ENCODE measurements around the gene SLC4A1AP. TPM values are rescaled to one million over a fixed set of nuclear protein-coding genes. Genes with fewer than 3 reads are reported as not detected.

The SLC4A1AP gene
- total RNA-seq, 6 experiments from 2014 or later = 6.5 to 12.7 (median 8.5) TPM

- Histone ChIP-seq H3K4me3 (no peak overlapping the region), H3K36me3 (peaks cover 0 to 75% (median 33%) of the 10 kb centered on the region in 4 donors), H3K4me1 (peaks cover 0 to 2% (median 0%) of the 10 kb centered on the region in 4 donors), H3K27me3 (no peaks in the 10 kb centered on the region), H3K9me3 (no peaks in the 10 kb centered on the region), H3K27ac (no peak overlapping the region)
- TF ChIP-seq POLR2A (IDR thresholded peaks at IDR 0.05) = no peak
- TF ChIP-seq CTCF (IDR thresholded peaks at IDR 0.05) = no peak
- no peak for DNase-seq
- 100% methylated on average over 1 of the region's 2 CpGs for WGBS (ENCODE audit: insufficient coverage, low coverage, low lambda C conversion rate, missing lambda C conversion rate)
- intact Hi-C loops (cut with DNase I) = no loop called here
- ATAC-seq = no peak
Measured at GRCh38 chr2:27653397-27653796, 10.3 kb upstream of the SLC4A1AP start.

- no peaks in the 10 kb centered on the region for H3K27me3 ChIP-seq
- peaks cover 0 to 13% (median 5%) of the 10 kb centered on the region in 4 donors for H3K4me1 ChIP-seq
- peak; percentile 22 to 80 (median 66) for ATAC-seq
- no peaks in the 10 kb centered on the region for H3K9me3 ChIP-seq
- H3K36me3 ChIP-seq = peaks cover 5 to 77% (median 30%) of the 10 kb centered on the region in 4 donors
- WGBS (ENCODE audit: insufficient coverage, low coverage, low lambda C conversion rate, missing lambda C conversion rate) = 65% methylated on average over 6 of the region's 7 CpGs
- no peak overlapping the region for H3K4me3 ChIP-seq
- intact Hi-C loops (cut with DNase I) = no loop called here
- DNase-seq = no peak
- no peak for TF ChIP-seq CTCF (IDR thresholded peaks at IDR 0.05)
- TF ChIP-seq POLR2A (IDR thresholded peaks at IDR 0.05) = no peak
- no peak overlapping the region for H3K27ac ChIP-seq
Measured at GRCh38 chr2:27655155-27655951, 8.3 kb upstream of the SLC4A1AP start.

GRCh38 chr2:27661371-27661770, 2.3 kb upstream of the SLC4A1AP start:
- 75% methylated on average over 1 of the region's 1 CpG for WGBS (ENCODE audit: insufficient coverage, low coverage, low lambda C conversion rate, missing lambda C conversion rate)
- Histone ChIP-seq H3K4me3 (no peak overlapping the region), H3K36me3 (peaks cover 12 to 43% (median 14%) of the 10 kb centered on the region in 4 donors), H3K4me1 (peaks cover 0 to 31% (median 7%) of the 10 kb centered on the region in 4 donors), H3K27me3 (no peaks in the 10 kb centered on the region), H3K9me3 (no peaks in the 10 kb centered on the region), H3K27ac (no peak overlapping the region)
- no peak for TF ChIP-seq CTCF (IDR thresholded peaks at IDR 0.05)
- no peak for TF ChIP-seq POLR2A (IDR thresholded peaks at IDR 0.05)
- intact Hi-C loops (cut with DNase I) = no loop called here
- ATAC-seq (no peak), DNase-seq (no peak)

GRCh38 chr2:27664154-27664574, 475 bp downstream of the SLC4A1AP start:
- peak in 2 of 4 donors; percentile 10 to 22 for ATAC-seq

More at GRCh38 chr2:27664154-27664574, 475 bp downstream of the SLC4A1AP start:
- peak overlapping the region; percentile 79 to 84 (median 82) for H3K27ac ChIP-seq
- peaks cover 11 to 54% (median 16%) of the 10 kb centered on the region in 4 donors for H3K36me3 ChIP-seq
- no peaks in the 10 kb centered on the region for H3K9me3 ChIP-seq
- H3K4me1 ChIP-seq = peaks cover 0 to 21% (median 4%) of the 10 kb centered on the region in 4 donors
- H3K27me3 ChIP-seq = no peaks in the 10 kb centered on the region
- DNase-seq = peak in 1 of 3 donors; percentile 22
- WGBS (ENCODE audit: insufficient coverage, low coverage, low lambda C conversion rate, missing lambda C conversion rate) = 13% methylated on average over 4 of the region's 28 CpGs
- intact Hi-C loops (cut with DNase I) = no loop called here
- TF ChIP-seq CTCF (IDR thresholded peaks at IDR 0.05) = no peak
- TF ChIP-seq POLR2A (IDR thresholded peaks at IDR 0.05) = no peak
- H3K4me3 ChIP-seq = peak overlapping the region; percentile 69 to 89 (median 83)

Measured in right lobe of liver (tissue), 6 donors.